ENCODE results near the gene CBX6.

CBX6 gene

DNA sequence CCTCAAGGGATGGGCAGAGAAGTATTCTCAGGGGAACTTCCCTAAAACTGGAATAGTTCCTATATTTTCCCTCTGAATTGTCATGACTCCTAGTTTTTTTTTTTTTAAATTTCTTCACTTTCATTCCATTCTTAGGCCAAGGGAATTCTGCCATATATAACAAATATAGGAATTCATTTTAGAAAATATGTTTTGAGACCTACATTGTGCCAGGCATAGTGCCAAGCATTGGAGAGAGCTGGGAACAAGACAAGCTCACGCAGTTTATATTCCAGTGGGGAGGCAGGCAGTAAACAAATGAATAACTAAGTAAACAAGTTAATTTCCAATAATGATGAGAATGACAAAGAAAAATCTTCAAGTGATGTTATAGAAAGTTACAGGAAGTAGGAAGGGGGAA lies 25.6 kb downstream of the CBX6 start:
- Histone ChIP-seq H3K4me1 (ENCODE audit: control insufficient read depth, insufficient read depth, low read length, unreplicated experiment) (peaks cover 8% of the 10 kb centered on the region), H3K27me3 (ENCODE audit: insufficient read depth, low read length) (peaks cover 16% of the 10 kb centered on the region), H3K27ac (ENCODE audit: low read depth, low read length) (no peak overlapping the region), H3K4me3 (ENCODE audit: low read depth, low read length) (no peak overlapping the region), H3K36me3 (ENCODE audit: insufficient read depth, low read length) (no peaks in the 10 kb centered on the region), H3K79me2 (ENCODE audit: control insufficient read depth, insufficient read depth, low read length, unreplicated experiment) (no peaks in the 10 kb centered on the region), H2AFZ (ENCODE audit: low read length, unreplicated experiment) (no peak overlapping the region)

DNA sequence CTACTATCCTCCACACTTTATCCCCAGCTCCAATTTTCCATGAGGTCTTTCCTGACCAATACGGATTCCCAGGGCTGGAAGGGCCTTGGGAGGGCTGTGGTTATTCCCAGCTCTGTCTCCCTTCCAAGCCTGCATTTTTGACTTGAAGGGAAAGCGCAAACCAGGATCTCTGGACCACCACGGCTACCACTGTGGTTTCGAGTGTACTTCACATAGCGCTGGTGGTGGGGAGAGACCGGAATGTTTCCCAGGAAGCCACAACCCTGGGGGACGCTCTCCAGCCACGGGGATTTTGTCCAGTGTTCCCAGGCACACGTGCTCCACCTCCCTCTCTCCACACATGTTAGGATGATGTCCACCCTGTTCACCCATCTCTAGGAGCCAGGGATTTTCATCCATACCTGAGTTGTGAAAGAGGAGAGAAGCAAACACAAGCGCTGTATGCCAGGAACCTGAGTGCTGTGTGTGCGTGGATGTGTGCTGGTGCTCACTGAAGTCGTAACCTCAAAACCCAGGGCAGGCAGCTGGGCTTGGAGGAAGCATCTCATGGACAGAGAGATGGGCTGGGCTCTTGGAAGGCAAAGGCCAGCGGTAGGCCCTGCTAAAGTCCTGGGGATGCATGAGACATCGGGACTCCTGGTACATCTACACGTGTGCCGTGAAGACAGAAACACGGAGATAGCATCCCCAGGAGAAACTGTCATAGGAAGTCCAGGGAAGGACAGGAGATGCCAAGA lies 26.8 kb downstream of the CBX6 start:
- Histone ChIP-seq H3K4me1 (ENCODE audit: control insufficient read depth, insufficient read depth, low read length, unreplicated experiment) (no peaks in the 10 kb centered on the region), H3K4me3 (ENCODE audit: low read depth, low read length) (no peak overlapping the region), H3K79me2 (ENCODE audit: control insufficient read depth, insufficient read depth, low read length, unreplicated experiment) (no peaks in the 10 kb centered on the region), H3K27ac (ENCODE audit: low read depth, low read length) (no peak overlapping the region), H3K27me3 (ENCODE audit: insufficient read depth, low read length) (peaks cover 16% of the 10 kb centered on the region), H2AFZ (ENCODE audit: low read length, unreplicated experiment) (no peak overlapping the region), H3K36me3 (ENCODE audit: insufficient read depth, low read length) (no peaks in the 10 kb centered on the region)

DNA sequence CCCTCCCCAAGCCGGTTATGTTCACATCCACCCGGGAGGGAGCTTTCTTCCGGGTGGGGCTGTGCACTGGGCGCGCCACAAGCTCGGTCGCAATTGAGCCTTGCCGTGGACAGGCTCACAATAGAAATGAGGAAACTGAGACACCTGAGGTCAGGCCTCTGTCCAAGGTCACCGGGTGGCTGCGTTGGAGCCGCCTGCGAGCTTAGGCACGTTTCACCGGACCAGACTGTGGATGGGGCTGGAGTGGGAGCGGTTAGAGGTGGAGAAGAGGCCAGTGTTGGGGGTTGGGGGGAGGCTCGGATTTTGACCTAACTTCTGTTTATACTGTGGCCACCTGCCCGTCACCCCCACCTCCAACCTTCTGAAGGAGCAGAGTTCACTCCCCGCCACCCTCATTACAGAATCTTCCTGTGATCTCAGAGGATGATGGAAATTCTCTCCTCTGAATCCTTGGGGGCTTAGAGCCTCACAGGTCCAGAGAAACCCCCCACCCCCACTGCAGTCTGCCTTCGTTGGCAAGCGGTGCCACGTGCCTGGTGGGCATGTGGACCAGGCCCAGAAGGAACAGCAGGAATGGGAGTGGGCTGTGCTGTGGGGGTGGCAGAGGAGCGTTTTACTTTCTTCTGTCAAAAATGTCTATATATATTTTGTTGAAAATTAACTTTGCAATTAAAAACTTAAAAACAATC lies 27.6 kb downstream of the CBX6 start:
- no peak overlapping the region for H2AFZ ChIP-seq (ENCODE audit: low read length, unreplicated experiment)
- H3K27ac ChIP-seq (ENCODE audit: low read depth, low read length) = no peak overlapping the region
- H3K4me1 ChIP-seq (ENCODE audit: control insufficient read depth, insufficient read depth, low read length, unreplicated experiment) = no peaks in the 10 kb centered on the region
- H3K79me2 ChIP-seq (ENCODE audit: control insufficient read depth, insufficient read depth, low read length, unreplicated experiment) = no peaks in the 10 kb centered on the region
- peak overlapping the region; percentile 43; the same call in 1 of the 2 replicates for H3K4me3 ChIP-seq (ENCODE audit: low read depth, low read length)
- no peaks in the 10 kb centered on the region for H3K36me3 ChIP-seq (ENCODE audit: insufficient read depth, low read length)
- H3K27me3 ChIP-seq (ENCODE audit: insufficient read depth, low read length) = peaks cover 16% of the 10 kb centered on the region

DNA sequence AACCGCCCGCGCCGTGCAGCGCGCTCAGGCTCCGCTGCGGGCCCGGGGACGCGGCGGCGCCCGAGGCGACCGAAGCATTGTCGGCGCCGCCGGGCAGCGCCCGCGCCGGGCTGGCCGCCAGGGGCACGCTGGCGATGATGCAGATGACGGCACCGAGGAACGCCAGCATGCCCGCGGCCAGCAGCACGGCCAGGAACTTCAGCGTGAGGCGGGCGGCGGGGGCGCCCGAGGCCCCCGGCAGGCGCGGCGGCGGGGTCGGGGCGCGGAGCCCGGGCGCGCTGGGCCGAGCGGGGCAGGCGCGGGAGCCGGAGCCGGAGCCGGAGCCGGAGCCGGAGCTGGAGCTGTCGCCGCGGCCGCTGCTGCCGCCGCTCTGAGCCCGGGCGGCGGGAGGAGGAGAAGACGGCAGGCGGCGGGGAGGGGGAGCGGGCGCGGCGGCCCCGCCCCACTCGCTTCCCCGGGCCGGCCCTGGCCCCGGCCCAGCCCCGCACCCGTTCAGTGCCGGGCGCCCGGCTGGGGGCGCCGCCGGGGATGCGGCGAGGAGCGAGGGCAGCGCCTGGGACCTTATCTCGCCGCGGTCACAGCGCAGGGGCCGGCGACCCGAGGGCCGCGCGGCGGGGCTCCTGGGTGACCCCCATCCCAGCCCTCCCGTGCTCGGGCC lies 28.2 kb downstream of the CBX6 start, which contains the start of gene NPTXR:
NPTXR (minus strand) TSS at position 372 of the 658 bp plus-strand sequence.
- H3K4me1 ChIP-seq (ENCODE audit: control insufficient read depth, insufficient read depth, low read length, unreplicated experiment) = no peaks in the 10 kb centered on the region
- no peak within 1 kb of the TSS for H3K27ac ChIP-seq (ENCODE audit: low read depth, low read length)
- H2AFZ ChIP-seq (ENCODE audit: low read length, unreplicated experiment) = no peak within 1 kb of the TSS
- peaks cover 16% of the 10 kb centered on the region for H3K27me3 ChIP-seq (ENCODE audit: insufficient read depth, low read length)
- no peaks in the 10 kb centered on the region for H3K36me3 ChIP-seq (ENCODE audit: insufficient read depth, low read length)
- no peaks in the 10 kb centered on the region for H3K79me2 ChIP-seq (ENCODE audit: control insufficient read depth, insufficient read depth, low read length, unreplicated experiment)
- peak within 1 kb of the TSS; percentile 69 for H3K4me3 ChIP-seq (ENCODE audit: low read depth, low read length)

DNA sequence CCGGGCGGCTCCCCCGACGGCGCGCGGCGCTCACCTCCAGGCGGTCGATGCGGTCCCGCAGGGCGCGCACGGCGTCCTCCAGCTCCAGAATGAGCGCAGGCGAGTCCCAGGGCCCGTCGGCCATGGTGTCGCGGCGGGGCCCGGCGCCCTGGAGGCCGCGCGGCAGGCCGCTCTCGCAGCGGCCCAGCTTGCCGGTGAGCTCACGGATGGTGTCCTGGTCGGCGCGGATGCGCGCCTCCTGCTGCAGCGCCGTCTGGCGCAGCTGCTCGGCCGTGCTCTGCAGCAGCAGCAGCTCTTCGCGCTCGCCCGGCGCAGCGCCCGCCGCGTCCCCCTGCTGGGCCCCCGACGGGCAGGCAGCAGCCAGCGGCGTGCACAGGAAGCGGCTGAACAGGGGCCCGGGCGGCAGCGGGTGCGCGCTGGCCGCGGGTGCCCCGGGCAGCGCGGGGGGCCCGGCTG lies 28.8 kb downstream of the CBX6 start:
- Histone ChIP-seq H3K27me3 (ENCODE audit: insufficient read depth, low read length) (peaks cover 16% of the 10 kb centered on the region), H3K4me3 (ENCODE audit: low read depth, low read length) (peak overlapping the region; percentile 69), H3K36me3 (ENCODE audit: insufficient read depth, low read length) (no peaks in the 10 kb centered on the region), H3K79me2 (ENCODE audit: control insufficient read depth, insufficient read depth, low read length, unreplicated experiment) (no peaks in the 10 kb centered on the region), H3K4me1 (ENCODE audit: control insufficient read depth, insufficient read depth, low read length, unreplicated experiment) (no peaks in the 10 kb centered on the region), H2AFZ (ENCODE audit: low read length, unreplicated experiment) (no peak overlapping the region), H3K27ac (ENCODE audit: low read depth, low read length) (no peak overlapping the region)

DNA sequence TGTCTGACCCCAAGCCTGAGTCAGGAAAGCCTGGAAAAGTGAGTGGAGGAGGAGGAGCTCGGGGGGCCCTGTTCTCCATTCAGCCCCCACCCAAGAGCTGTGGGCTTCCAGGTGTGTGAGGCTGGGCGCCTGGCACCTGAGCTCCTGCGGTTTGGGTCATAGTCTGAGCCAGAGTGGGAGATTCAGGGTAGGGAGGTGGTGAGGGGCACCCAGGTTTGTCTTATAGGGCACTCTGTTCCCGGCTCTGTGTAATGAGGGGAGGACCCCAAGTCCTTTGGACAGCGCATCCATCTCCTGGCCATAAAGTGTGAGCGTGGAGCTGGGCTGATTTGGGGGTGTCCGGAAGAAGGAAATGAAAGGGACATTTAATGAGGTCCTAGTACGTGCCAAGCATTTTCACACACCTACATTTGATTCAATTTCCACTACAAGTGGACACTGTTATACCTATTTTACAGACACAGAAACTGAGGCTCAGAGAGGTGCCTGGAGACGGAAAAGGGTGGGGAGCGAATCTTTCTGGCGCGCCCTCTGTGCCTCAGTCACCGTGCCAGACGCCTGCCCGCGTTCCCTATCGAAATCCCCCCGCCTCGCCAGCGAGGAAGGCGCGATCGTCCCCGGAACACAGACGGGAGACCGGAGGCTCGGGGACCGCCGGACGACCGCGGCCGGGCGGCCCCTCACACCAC lies 29.4 kb downstream of the CBX6 start:
- Histone ChIP-seq H3K4me1 (ENCODE audit: control insufficient read depth, insufficient read depth, low read length, unreplicated experiment) (no peaks in the 10 kb centered on the region), H2AFZ (ENCODE audit: low read length, unreplicated experiment) (no peak overlapping the region), H3K27ac (ENCODE audit: low read depth, low read length) (no peak overlapping the region), H3K79me2 (ENCODE audit: control insufficient read depth, insufficient read depth, low read length, unreplicated experiment) (no peaks in the 10 kb centered on the region), H3K36me3 (ENCODE audit: insufficient read depth, low read length) (no peaks in the 10 kb centered on the region), H3K4me3 (ENCODE audit: low read depth, low read length) (peak overlapping the region; percentile 69), H3K27me3 (ENCODE audit: insufficient read depth, low read length) (peaks cover 16% of the 10 kb centered on the region)

DNA sequence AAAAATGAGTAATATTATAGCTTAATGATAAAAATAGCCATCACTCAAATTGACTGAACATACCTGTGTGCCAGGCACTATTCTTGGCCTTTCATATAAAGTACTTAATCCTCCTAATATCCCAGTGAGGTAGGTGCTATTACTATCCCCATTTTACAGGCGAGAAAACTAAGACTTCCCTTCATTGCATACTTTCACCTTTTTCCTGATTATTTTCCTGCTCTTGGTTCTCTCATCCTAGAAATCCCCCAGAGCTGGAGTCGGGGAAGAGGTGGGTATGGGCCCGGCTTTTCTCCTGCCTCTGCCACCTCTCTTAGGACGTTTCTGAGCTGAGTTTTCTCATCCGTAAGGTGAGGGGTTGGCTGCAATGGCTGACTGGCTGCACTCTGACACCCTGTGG lies 30.4 kb downstream of the CBX6 start:
- no peaks in the 10 kb centered on the region for H3K79me2 ChIP-seq (ENCODE audit: control insufficient read depth, insufficient read depth, low read length, unreplicated experiment)
- no peaks in the 10 kb centered on the region for H3K36me3 ChIP-seq (ENCODE audit: insufficient read depth, low read length)
- H3K27me3 ChIP-seq (ENCODE audit: insufficient read depth, low read length) = peaks cover 16% of the 10 kb centered on the region
- no peak overlapping the region for H3K4me3 ChIP-seq (ENCODE audit: low read depth, low read length)
- H2AFZ ChIP-seq (ENCODE audit: low read length, unreplicated experiment) = no peak overlapping the region
- H3K27ac ChIP-seq (ENCODE audit: low read depth, low read length) = no peak overlapping the region
- no peaks in the 10 kb centered on the region for H3K4me1 ChIP-seq (ENCODE audit: control insufficient read depth, insufficient read depth, low read length, unreplicated experiment)

DNA sequence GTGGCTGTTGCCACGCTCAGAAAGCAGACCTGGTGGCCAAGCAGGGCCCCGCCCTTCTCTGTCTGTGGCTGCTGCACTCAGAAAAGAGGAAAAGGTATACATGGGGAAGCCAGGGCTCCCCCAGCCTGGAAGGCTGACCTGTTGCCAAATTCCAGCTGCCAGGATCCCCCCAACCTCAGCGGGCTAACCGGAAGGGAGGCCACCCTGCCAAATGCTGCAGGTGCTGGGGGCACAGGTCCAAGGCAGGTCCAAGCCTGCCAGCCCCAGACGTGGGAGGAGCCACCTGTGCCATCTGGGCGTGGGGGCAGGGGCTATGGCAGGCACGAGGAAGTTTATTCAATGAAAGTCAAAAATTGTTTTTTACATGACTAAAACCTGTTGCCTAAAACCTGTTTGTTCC lies 30.8 kb downstream of the CBX6 start:
- no peak overlapping the region for H3K4me3 ChIP-seq (ENCODE audit: low read depth, low read length)
- H3K27me3 ChIP-seq (ENCODE audit: insufficient read depth, low read length) = peaks cover 16% of the 10 kb centered on the region
- H3K27ac ChIP-seq (ENCODE audit: low read depth, low read length) = no peak overlapping the region
- H3K4me1 ChIP-seq (ENCODE audit: control insufficient read depth, insufficient read depth, low read length, unreplicated experiment) = no peaks in the 10 kb centered on the region
- no peaks in the 10 kb centered on the region for H3K79me2 ChIP-seq (ENCODE audit: control insufficient read depth, insufficient read depth, low read length, unreplicated experiment)
- H3K36me3 ChIP-seq (ENCODE audit: insufficient read depth, low read length) = no peaks in the 10 kb centered on the region
- no peak overlapping the region for H2AFZ ChIP-seq (ENCODE audit: low read length, unreplicated experiment)

DNA sequence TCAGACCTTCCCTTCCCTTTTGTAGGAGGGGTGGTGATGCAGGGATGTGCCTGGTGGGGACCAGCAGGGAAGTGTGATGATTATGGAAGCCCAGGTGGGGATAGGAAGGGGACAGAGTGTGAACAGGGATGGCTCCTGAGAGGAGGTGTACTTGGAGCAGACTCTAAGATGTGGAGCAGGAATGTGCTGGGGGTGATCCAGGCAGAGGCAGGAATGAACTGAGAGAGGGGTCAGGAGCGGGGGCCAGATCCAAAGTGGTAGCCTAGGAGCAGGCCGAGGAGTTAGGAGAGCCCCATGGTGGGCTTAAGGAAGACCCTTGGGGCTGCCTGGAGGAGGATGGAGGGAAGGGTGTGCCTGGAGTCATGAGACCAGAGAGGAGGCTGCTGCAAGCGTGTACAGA lies 31.9 kb downstream of the CBX6 start:
- no peaks in the 10 kb centered on the region for H3K79me2 ChIP-seq (ENCODE audit: control insufficient read depth, insufficient read depth, low read length, unreplicated experiment)
- H3K4me3 ChIP-seq (ENCODE audit: low read depth, low read length) = no peak overlapping the region
- H3K36me3 ChIP-seq (ENCODE audit: insufficient read depth, low read length) = no peaks in the 10 kb centered on the region
- H3K27ac ChIP-seq (ENCODE audit: low read depth, low read length) = no peak overlapping the region
- no peak overlapping the region for H2AFZ ChIP-seq (ENCODE audit: low read length, unreplicated experiment)
- peaks cover 16% of the 10 kb centered on the region for H3K27me3 ChIP-seq (ENCODE audit: insufficient read depth, low read length)
- no peaks in the 10 kb centered on the region for H3K4me1 ChIP-seq (ENCODE audit: control insufficient read depth, insufficient read depth, low read length, unreplicated experiment)

DNA sequence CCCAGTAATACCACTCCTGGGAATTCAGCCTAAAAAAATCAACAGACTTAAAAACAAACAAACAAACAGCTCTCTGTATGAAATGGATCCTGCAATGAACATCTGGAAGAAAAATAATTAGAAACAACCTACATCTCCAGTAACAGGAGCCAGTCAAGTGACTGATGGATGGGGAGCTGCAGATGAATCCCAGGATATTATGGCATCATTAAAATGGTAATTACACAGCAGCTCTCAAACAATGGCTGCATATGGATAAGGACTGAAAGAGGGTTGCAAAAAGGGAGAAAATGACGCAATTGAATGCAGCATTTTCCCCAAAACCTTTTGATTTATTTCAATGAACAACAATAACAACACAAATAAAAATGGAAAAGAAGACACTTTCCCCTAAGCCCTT lies 32.3 kb downstream of the CBX6 start:
- no peaks in the 10 kb centered on the region for H3K4me1 ChIP-seq (ENCODE audit: control insufficient read depth, insufficient read depth, low read length, unreplicated experiment)
- no peak overlapping the region for H3K4me3 ChIP-seq (ENCODE audit: low read depth, low read length)
- peaks cover 16% of the 10 kb centered on the region for H3K27me3 ChIP-seq (ENCODE audit: insufficient read depth, low read length)
- H2AFZ ChIP-seq (ENCODE audit: low read length, unreplicated experiment) = no peak overlapping the region
- H3K79me2 ChIP-seq (ENCODE audit: control insufficient read depth, insufficient read depth, low read length, unreplicated experiment) = no peaks in the 10 kb centered on the region
- no peaks in the 10 kb centered on the region for H3K36me3 ChIP-seq (ENCODE audit: insufficient read depth, low read length)
- H3K27ac ChIP-seq (ENCODE audit: low read depth, low read length) = no peak overlapping the region
